ENCODE results near the gene TOP3A.

GRCh38 chr17:18260332-18261145, 54.3 kb downstream of the TOP3A start, which contains the start of gene MIEF2:
- TF ChIP-seq CTCF (optimal IDR thresholded peaks at IDR 0.05 in 1 of 3, IDR thresholded peaks at IDR 0.05 in 1 of 3, conservative IDR thresholded peaks at IDR 0.05 in 1 of 3; ENCODE audit: extremely low read depth in 1 of 3, insufficient read depth in 2 of 3, low read length in 3 of 3) (no peak), EZH2 (IDR thresholded peaks at IDR 0.05; ENCODE audit: low read length) (no peak)

All from keratinocyte (primary cell).